Liver (tissue), 9 donors: Measurements from ENCODE around the gene DDX4. TPM values are rescaled to one million over a fixed set of nuclear protein-coding genes. Genes with fewer than 3 reads are reported as not detected.

ENCODE experiments used
- DNase-seq: peaks from one replicate; pipeline ENCODE4 v3.0.0-alpha.2; 2017; ENCODE audit warnings: low spot score
- H3K27ac ChIP-seq, 2 donors: one replicate each; pipeline ENCODE4 v1.7.0; 2013; ENCODE audit warnings: inconsistent platforms in 2 of 2, low read length in 2 of 2, control low read depth in 1 of 2, low read depth in 1 of 2, mild to moderate bottlenecking in 1 of 2
- H3K27me3 ChIP-seq, 4 donors: one replicate each; pipeline versions ENCODE4 v1.6.1 to v1.7.0; 2013; ENCODE audit warnings: low read length in 3 of 4, inconsistent platforms in 1 of 4, mild to moderate bottlenecking in 1 of 4, moderate library complexity in 1 of 4; ENCODE audit not compliant: control insufficient read depth in 4 of 4, insufficient read depth in 4 of 4
- H3K36me3 ChIP-seq, 4 donors: one replicate each; pipeline versions ENCODE4 v1.6.1 to v1.7.0; 2013; ENCODE audit warnings: low read length in 3 of 4, mild to moderate bottlenecking in 3 of 4, low read depth in 1 of 4, moderate library complexity in 1 of 4; ENCODE audit not compliant: control insufficient read depth in 4 of 4, insufficient read depth in 3 of 4
- H3K4me1 ChIP-seq, 4 donors: one replicate each; pipeline versions ENCODE4 v1.6.1 to v1.7.0; 2013; ENCODE audit warnings: low read length in 3 of 4, mild to moderate bottlenecking in 3 of 4, moderate library complexity in 1 of 4; ENCODE audit not compliant: control insufficient read depth in 4 of 4, insufficient read depth in 4 of 4
- H3K4me3 ChIP-seq, 3 donors: one replicate each; pipeline versions ENCODE4 v1.6.1 to v1.7.0; 2013; ENCODE audit warnings: low read length in 3 of 3, control low read depth in 1 of 3, low read depth in 1 of 3, mild to moderate bottlenecking in 1 of 3
- H3K9ac ChIP-seq, 2 donors: one replicate each; pipeline ENCODE4 v1.7.0; 2013; ENCODE audit warnings: low read length in 2 of 2, mild to moderate bottlenecking in 2 of 2, moderate library complexity in 2 of 2, control low read depth in 1 of 2, low read depth in 1 of 2
- H3K9me3 ChIP-seq, 4 donors: one replicate each; pipeline versions ENCODE4 v1.6.1 to v1.7.0; 2013; ENCODE audit warnings: low read length in 3 of 4; ENCODE audit not compliant: control insufficient read depth in 4 of 4
- ATF3 ChIP-seq: IDR thresholded peaks from 2 replicates; pipeline ENCODE4 v1.6.1; 2016; ENCODE audit warnings: antibody characterized with exemption
- CTCF ChIP-seq: fragments of 150-350 bp; IDR thresholded peaks from 2 replicates; pipeline ENCODE4 v1.5.1; 2017; ENCODE audit warnings: improper control_type of control experiment, low read depth, low read length; ENCODE audit not compliant: missing input control
- EGR1 ChIP-seq, 2 donors: IDR thresholded peaks; 2 replicates each; pipeline ENCODE4 v1.6.1; 2016 to 2018; ENCODE audit warnings: antibody characterized with exemption in 2 of 2, low read depth in 2 of 2
- FOXA1 ChIP-seq: IDR thresholded peaks from 2 replicates; pipeline ENCODE4 v1.6.1; 2016; ENCODE audit warnings: antibody characterized with exemption
- FOXA2 ChIP-seq: IDR thresholded peaks from 2 replicates; pipeline ENCODE4 v1.6.1; 2016; ENCODE audit warnings: antibody characterized with exemption
- GABPA ChIP-seq, 2 donors: IDR thresholded peaks in 1 of 2; conservative IDR thresholded peaks in 1 of 2; 2 replicates each; pipeline ENCODE4 v1.6.1; 2016; ENCODE audit warnings: antibody characterized with exemption in 2 of 2, mild to moderate bottlenecking in 1 of 2, moderate library complexity in 1 of 2
- HNF4A ChIP-seq, 2 donors: conservative IDR thresholded peaks; 2 replicates each; pipeline ENCODE4 v1.6.1; 2016; ENCODE audit warnings: antibody characterized with exemption in 2 of 2, mild to moderate bottlenecking in 2 of 2
- HNF4G ChIP-seq: IDR thresholded peaks from 2 replicates; pipeline ENCODE4 v1.6.1; 2016; ENCODE audit warnings: antibody characterized with exemption
- JUND ChIP-seq, 2 donors: IDR thresholded peaks; 2 replicates each; pipeline ENCODE4 v1.6.1; 2016; ENCODE audit warnings: antibody characterized with exemption in 2 of 2
- MAX ChIP-seq: IDR thresholded peaks from 2 replicates; pipeline ENCODE4 v1.6.1; 2016; ENCODE audit warnings: antibody characterized with exemption
- NR2F2 ChIP-seq: IDR thresholded peaks from 2 replicates; pipeline ENCODE4 v1.6.1; 2016; ENCODE audit warnings: antibody characterized with exemption
- RAD21 ChIP-seq, 2 donors: IDR thresholded peaks; 2 replicates each; pipeline ENCODE4 v1.6.1; 2016; ENCODE audit warnings: antibody characterized with exemption in 2 of 2, mild to moderate bottlenecking in 2 of 2
- REST ChIP-seq: IDR thresholded peaks from 2 replicates; pipeline ENCODE4 v1.6.1; 2016; ENCODE audit warnings: antibody characterized with exemption, mild to moderate bottlenecking
- RXRA ChIP-seq, 2 donors: IDR thresholded peaks; 2 replicates each; pipeline ENCODE4 v1.6.1; 2017 to 2018; ENCODE audit warnings: antibody characterized with exemption in 2 of 2, mild to moderate bottlenecking in 1 of 2
- SP1 ChIP-seq: IDR thresholded peaks from 2 replicates; pipeline ENCODE4 v1.6.1; 2018; ENCODE audit warnings: antibody characterized with exemption, mild to moderate bottlenecking
- TAF1 ChIP-seq: conservative IDR thresholded peaks from 2 replicates; pipeline ENCODE4 v1.6.1; 2016; ENCODE audit warnings: antibody characterized with exemption, mild to moderate bottlenecking
- YY1 ChIP-seq: IDR thresholded peaks from 2 replicates; pipeline ENCODE4 v1.6.1; 2016; ENCODE audit warnings: antibody characterized with exemption, mild to moderate bottlenecking
- ZBTB33 ChIP-seq: IDR thresholded peaks from 2 replicates; pipeline ENCODE4 v1.6.1; 2016; ENCODE audit warnings: antibody characterized with exemption
- WGBS: extraction: QIAGEN DNeasy Blood & Tissue Kit; methylation state at CpG from one replicate; pipeline ENCODE4 v1.1.7; 2013; 5-methylcytosine and 5-hydroxymethylcytosine counted together
- polyA plus RNA-seq, 2 donors: library from polyadenylated mRNA; stranded (reverse) in 1 of 2; unstranded in 1 of 2; fragments of 200-250 nt in 1 of 2; fragments of >200 nt in 1 of 2; fragmentation: Nextera tagmentation in 1 of 2; extraction: Ambion mirVana in 1 of 2; gene quantifications; one replicate each; pipeline versions ENCODE4 v1.2.1 to v1.2.3, GENCODE V29; 2013 to 2015
- total RNA-seq, 2 donors: library from RNA; depleted of rRNA; stranded (reverse); fragments of >200 nt; gene quantifications; one replicate each; pipeline ENCODE4 v1.2.3, GENCODE V29; 2014
- donor health status: healthy.
- donor health status: healthy.
- donor health status: healthy.
- donor health status: healthy.
- donor health status: healthy.

The DDX4 gene
- total and polyA plus RNA-seq, 4 donors, result not detected

- H3K9me3 ChIP-seq, result no peaks in the 10 kb centered on the region
- H3K36me3 ChIP-seq, result no peaks in the 10 kb centered on the region
- no peak overlapping the region for H3K4me3 ChIP-seq
- H3K4me1 ChIP-seq, result no peaks in the 10 kb centered on the region
- H3K27ac ChIP-seq, result no peak overlapping the region
- H3K27me3 ChIP-seq, result peaks cover 0 to 4% (median 0%) of the 10 kb centered on the region in 4 donors
- no peak overlapping the region for H3K9ac ChIP-seq
- WGBS, result 81% methylated on average over 1 of the region's 1 CpG
- TF ChIP-seq JUND (IDR thresholded peaks at IDR 0.05) (no peak), TAF1 (no peak), HNF4G (no peak), NR2F2 (no peak), FOXA2 (no peak), YY1 (no peak), CTCF (no peak), HNF4A (conservative IDR thresholded peaks at IDR 0.05) (no peak), GABPA (IDR thresholded peaks at IDR 0.05 in 1 of 2, conservative IDR thresholded peaks at IDR 0.05 in 1 of 2) (no peak), FOXA1 (no peak), ZBTB33 (no peak), ATF3 (no peak), EGR1 (IDR thresholded peaks at IDR 0.05; ENCODE audit: low read depth in 2 of 2) (no peak), REST (no peak), SP1 (no peak), MAX (no peak), RAD21 (IDR thresholded peaks at IDR 0.05) (no peak), RXRA (IDR thresholded peaks at IDR 0.05) (no peak)
- no peak for DNase-seq
Measured at GRCh38 chr5:55758231-55758630, 20.4 kb downstream of the DDX4 start.
